Fibroblast of lung (primary cell): ENCODE results near the gene AANAT.

Source experiments
- CTCF ChIP-seq, 2 donors: IDR thresholded peaks in 1 of 2; conservative IDR thresholded peaks in 1 of 2; 1 replicate in 1 of 2; 2 replicates in 1 of 2; pipeline ENCODE4 v1.5.1; 2011 to 2012; ENCODE audit warnings: low read length in 2 of 2, control low read depth in 1 of 2, inconsistent platforms in 1 of 2, low read depth in 1 of 2, mild to moderate bottlenecking in 1 of 2
- EZH2 ChIP-seq: IDR thresholded peaks from 2 replicates; pipeline ENCODE4 v1.5.1; 2012; ENCODE audit warnings: low read length, control low read depth, mild to moderate bottlenecking; ENCODE audit errors: missing control alignments

- TF ChIP-seq CTCF (conservative IDR thresholded peaks at IDR 0.05 in 1 of 2, IDR thresholded peaks at IDR 0.05 in 1 of 2; ENCODE audit: low read depth in 1 of 2, low read length in 2 of 2) (no peak), EZH2 (no peak)
Measured at GRCh38 chr17:76492989-76493501, 25.6 kb downstream of the AANAT start.
